ENCODE measurements around the gene GABRD.

GABRD gene

GRCh38 chr1:2053784-2054376 lies 34.7 kb downstream of the GABRD start:
- DNase-seq (ENCODE audit: low spot score), result no peak

- DNase-seq (ENCODE audit: low spot score), result no peak
Measured at GRCh38 chr1:2054560-2054959, 35.4 kb downstream of the GABRD start.

- no peak for DNase-seq (ENCODE audit: low spot score)
Measured at GRCh38 chr1:2055911-2056575, 36.9 kb downstream of the GABRD start.

GRCh38 chr1:2056955-2057590 lies 37.9 kb downstream of the GABRD start:
- no peak for DNase-seq (ENCODE audit: low spot score)

GRCh38 chr1:2059290-2059953 lies 40.3 kb downstream of the GABRD start:
- DNase-seq (ENCODE audit: low spot score), result no peak

- no peak for DNase-seq (ENCODE audit: low spot score)
Measured at GRCh38 chr1:2060072-2060471, 40.9 kb downstream of the GABRD start.

GRCh38 chr1:2060535-2060934 lies 41.4 kb downstream of the GABRD start:
- DNase-seq (ENCODE audit: low spot score), result no peak

- no peak for DNase-seq (ENCODE audit: low spot score)
Measured at GRCh38 chr1:2061065-2061778, 42.1 kb downstream of the GABRD start.

- no peak for DNase-seq (ENCODE audit: low spot score)
Measured at GRCh38 chr1:2065699-2066098, 46.6 kb downstream of the GABRD start.

GRCh38 chr1:2067393-2067792 lies 48.2 kb downstream of the GABRD start:
- DNase-seq (ENCODE audit: low spot score), result no peak

GRCh38 chr1:2067981-2068380 lies 48.8 kb downstream of the GABRD start:
- no peak for DNase-seq (ENCODE audit: low spot score)

GRCh38 chr1:2068951-2069350 lies 49.8 kb downstream of the GABRD start:
- DNase-seq (ENCODE audit: low spot score), result no peak

GRCh38 chr1:2070016-2070415 lies 50.9 kb downstream of the GABRD start:
- DNase-seq (ENCODE audit: low spot score), result no peak

GRCh38 chr1:2070800-2071530 lies 51.8 kb downstream of the GABRD start:
- no peak for DNase-seq (ENCODE audit: low spot score)

GRCh38 chr1:2072109-2072806 lies 53.1 kb downstream of the GABRD start:
- no peak for DNase-seq (ENCODE audit: low spot score)

GRCh38 chr1:2072891-2073290 lies 53.7 kb downstream of the GABRD start:
- no peak for DNase-seq (ENCODE audit: low spot score)

GRCh38 chr1:2073382-2074230 lies 54.5 kb downstream of the GABRD start:
- no peak for DNase-seq (ENCODE audit: low spot score)

GRCh38 chr1:2074396-2074795 lies 55.3 kb downstream of the GABRD start:
- DNase-seq (ENCODE audit: low spot score), result no peak

- DNase-seq (ENCODE audit: low spot score), result no peak
Measured at GRCh38 chr1:2074944-2075740, 56.0 kb downstream of the GABRD start.

All from activated CD4-positive, alpha-beta T cell treated with anti-CD3 and anti-CD28 coated beads, Interleukin-2, Interleukin-4, amounts not matched to agents 100 ng/mL and 50 ng/mL, durations not matched to agents 16 hours and 8 hours (primary cell).